HG03558 (cell line): ENCODE results near the gene SNX27.

ENCODE experiments used
- ATAC-seq: cut with Tn5 transposase; IDR thresholded peaks from one replicate; pipeline ENCODE4 v1.9.1; 2021; ENCODE audit warnings: moderate number of reproducible peaks; ENCODE audit not compliant: unreplicated experiment; ENCODE audit errors: extremely low read depth

SNX27 gene

DNA sequence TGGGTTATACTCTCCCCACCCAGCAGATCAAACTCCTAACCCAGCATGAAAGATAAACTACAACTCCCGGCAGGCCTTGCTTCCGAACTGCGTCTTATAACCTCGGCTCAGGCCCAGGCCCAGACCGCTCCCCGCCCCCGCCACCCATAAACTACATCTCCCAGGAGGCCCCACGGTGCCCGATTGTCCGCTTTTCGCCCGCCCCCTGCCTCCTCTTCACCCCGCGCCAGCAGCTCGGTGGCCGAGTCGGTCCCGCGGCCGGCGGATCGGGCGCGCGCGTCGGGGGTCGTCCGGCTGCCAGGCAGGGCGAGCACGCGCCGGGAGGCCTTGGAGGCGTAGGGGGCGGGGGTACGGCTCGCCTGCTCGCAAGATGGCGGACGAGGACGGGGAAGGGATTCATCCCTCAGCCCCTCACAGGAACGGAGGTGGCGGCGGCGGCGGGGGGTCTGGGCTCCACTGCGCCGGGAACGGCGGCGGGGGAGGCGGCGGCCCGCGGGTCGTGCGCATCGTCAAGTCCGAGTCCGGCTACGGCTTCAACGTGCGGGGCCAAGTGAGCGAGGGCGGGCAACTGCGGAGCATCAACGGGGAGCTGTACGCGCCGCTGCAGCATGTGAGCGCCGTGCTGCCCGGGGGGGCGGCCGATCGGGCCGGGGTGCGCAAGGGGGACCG lies at the start of gene SNX27:
Gene SNX27, plus strand, starts transcription at position 219 of the 669 bp plus-strand sequence. Its CDS starts 152 bp downstream, at position 371.
- ATAC-seq = peak; percentile 77

- no peak for ATAC-seq
Observed at GRCh38 chr1:151562661-151563060, 49.2 kb upstream of the SNX27 start.

- no peak for ATAC-seq
Observed at GRCh38 chr1:151563376-151563775, 48.5 kb upstream of the SNX27 start.

- ATAC-seq = no peak
Observed at GRCh38 chr1:151565502-151566189, 46.2 kb upstream of the SNX27 start.

DNA sequence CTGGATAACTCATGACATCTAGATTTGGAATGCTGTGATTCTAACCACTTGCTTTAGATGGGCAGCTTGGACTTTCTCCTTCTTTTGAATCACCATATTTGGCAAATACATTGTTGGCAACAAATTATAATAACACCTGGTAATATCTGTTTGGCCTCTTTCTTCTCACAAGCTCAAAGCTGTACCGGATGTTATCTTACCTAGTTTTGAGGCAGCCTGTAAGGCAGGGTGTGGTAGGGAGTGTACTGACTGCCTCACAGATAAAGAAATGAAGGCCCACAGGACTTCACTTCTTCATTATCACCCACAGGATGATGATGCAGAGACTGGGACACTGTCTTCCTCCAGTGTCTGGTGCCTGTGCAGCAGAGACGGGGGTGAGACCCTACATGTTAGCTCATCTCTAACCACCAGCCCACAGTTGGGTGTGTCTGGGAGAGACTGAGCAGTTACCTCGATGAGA lies 43.2 kb upstream of the SNX27 start:
- no peak for ATAC-seq

- ATAC-seq = no peak
Observed at GRCh38 chr1:151570819-151571218, 41.0 kb upstream of the SNX27 start.

DNA sequence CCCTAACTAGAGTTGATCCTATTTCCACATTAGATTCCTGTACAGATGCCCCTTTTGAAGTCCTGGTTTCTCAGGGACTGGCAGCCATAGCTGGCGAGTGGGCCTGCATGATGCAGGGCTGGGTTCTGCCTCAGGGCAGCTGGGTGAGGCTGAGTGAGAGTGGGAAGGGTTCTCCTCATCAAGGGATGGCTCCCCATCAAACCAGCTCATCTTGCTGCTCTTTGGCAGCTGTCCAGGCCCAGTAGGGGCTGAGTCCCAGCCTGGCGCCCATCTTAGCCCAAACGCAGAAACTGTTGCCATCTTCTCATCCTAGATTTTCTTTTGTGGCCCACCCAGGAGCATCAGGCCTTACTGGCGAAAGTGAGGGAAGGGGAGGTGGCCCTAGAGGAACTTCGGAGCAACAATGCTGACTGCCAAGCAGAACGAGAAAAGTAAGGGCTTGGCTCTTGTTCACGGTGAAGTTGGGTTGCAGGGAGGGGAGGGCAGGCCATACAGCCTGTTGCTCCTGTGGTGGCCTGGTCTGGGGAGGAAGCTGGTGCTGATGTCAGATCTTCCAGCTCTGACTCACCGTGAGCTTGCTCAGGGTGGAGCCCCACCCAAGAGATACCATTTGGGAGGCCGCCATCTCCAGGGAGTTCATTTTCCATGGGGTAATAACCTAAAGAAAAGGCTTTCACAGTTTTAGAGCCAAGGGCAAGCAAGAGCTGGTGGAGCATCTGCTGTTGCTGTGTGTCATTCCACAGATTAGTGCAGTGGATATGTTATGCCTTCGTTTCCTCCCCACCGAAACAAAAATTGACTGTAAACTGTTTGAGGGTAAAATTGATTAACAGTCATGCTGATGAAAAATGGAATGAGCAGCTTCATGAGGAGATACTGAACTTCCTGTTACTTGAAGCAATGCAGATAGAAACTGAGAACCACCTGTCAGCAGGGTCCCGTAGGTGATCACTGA lies 37.0 kb upstream of the SNX27 start:
- no peak for ATAC-seq

DNA sequence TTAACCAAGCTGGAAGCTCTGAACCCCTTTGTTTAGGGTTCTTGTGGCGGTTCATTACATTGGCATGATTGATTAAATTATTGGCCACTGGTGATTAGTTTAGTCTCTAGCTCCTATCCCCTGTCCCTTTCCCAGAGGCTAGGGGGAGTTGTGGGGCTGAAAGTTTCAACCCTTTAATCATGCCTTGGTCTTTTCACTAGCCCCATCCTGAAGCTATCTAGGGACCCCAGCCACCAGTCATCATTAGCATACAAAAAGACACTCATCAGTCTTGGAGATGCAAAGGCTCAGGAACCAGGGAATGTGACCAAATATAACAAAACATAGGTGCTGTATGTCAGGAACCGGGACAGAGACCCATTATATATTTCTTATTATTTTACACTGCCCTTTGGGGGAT lies 34.7 kb upstream of the SNX27 start:
- no peak for ATAC-seq

DNA sequence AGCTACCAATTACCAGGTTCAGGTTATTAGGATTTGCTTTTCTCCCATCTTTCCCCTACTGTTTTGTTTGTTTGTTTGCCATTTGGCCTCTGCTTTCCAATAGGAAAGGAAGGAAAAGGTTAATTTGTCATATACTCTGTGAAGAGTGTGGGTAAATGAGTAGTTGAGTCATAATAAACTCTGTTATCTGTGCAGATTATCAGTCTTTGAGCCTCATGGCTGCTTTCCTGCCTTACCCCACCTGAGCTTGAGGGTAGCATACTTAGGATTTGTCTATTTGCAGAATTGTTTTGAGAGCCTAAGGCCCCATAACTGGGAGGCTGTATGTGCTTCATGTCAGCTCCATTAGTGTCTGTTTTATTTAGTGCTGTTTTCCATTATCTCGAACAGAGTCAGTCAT lies 32.9 kb upstream of the SNX27 start:
- no peak for ATAC-seq

DNA sequence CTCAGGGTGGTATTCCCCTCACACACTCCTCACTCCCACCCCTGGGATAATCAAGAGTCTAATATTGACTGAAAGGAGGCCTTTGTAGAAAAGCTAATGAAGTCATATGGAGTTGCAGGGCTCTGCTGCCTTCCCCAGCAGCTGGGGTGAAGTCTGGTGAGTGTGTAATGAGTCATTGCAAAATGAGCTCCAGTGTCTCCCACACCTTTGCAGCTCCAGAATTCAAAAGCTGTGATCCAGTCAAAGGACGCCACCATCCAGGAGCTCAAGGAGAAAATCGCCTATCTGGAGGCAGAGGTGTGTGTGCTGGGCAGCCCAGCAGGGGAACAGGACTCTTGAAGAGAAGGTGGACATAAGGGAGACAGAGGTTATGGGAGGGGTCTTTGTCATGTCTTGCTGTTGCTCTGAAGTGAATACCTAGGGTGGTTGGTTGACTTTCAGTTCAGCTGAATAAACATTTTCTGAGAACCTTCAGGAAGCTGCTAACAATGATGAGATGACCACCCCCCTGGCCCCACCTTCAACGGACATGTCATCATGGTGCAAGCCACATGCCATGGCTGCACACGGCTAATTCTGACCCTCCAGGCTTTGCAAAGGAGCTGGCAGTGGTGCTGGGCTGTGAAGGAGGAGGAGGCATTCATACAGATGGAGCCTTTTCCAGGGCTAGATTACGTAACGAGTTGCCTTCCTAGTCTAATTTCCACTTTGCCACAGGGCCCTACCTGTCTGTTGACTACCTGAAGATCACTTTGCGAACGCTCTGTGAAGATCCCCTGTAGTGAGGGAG lies 32.2 kb upstream of the SNX27 start:
- no peak for ATAC-seq

DNA sequence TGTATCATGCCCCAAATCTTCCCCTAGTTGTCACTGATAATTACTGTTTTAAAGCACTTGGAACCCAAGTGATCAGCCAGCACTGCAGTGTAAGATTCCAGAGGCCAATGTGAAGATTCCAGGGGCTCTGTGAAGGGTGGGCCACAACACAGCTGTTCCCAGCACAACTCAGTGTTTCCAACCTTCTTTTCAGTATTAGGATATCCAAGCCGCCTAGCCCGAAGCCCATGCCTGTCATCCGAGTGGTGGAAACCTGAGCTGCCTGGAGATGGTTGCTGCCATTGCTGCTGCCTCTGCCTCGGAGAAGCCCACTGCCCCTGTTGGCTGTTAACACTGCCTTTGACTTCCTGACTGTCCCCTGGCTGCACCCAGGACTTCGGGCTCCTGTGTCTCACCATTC lies 30.4 kb upstream of the SNX27 start:
- ATAC-seq = no peak

DNA sequence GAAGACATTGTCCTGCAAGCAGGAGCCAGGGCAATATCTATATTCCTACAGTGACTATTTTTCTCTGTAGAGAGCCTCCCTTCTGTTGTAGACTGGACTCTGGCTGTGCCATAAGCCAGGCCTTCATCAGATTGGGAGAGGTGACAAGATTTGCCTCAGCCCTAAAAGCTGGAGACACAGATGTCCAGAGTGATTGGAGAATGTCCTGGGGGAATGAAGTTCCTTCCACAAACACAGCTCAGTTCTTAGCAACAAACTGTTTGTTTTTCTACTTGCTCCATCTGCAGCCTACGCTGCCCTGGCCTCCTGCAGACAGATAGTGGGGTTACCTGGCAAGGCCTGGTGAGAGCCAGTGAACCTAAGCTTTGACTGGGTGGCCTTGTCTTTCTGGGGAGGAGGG lies 29.9 kb upstream of the SNX27 start:
- ATAC-seq = no peak

DNA sequence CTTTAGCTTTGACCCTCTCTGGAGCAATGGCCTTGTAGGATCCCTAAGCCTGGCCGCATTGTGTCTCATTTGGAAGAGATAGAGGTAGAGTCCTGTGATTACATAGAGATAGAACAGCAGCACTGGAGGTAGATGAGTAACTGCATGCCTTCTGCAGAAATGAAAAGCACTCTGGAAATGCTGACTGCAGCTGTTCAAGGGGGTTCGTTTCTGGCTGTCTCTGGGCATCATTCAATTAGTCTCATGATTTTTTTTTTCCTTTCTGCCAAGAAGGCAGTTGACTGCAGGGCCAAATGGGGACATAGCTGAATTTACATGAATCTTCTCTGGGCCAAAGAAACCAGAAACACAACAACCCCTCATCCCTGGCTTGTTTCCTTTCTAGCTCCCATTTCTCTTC lies 28.1 kb upstream of the SNX27 start:
- no peak for ATAC-seq

GRCh38 chr1:151584278-151584677 lies 27.6 kb upstream of the SNX27 start:
- no peak for ATAC-seq

DNA sequence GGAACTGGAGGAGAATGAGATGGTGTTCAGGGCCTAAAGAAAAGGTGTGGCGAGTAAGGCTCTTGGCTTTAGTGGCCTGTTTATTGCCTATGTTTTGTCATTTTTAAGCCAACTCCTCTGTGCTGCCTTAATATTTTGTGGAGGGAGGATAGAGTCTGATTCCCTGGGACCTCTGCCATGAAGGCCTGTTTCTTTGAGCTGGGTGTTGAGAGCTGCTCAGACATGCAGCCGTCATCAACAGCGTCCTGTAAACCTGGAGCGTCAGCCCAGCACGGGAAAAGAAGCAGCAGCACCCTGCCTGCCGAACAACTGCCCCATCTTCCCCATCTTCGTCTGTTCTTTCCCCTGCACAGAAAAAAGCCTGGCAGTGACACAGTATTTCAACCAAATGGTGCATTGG lies 27.1 kb upstream of the SNX27 start:
- no peak for ATAC-seq

GRCh38 chr1:151585622-151586021 lies 26.2 kb upstream of the SNX27 start:
- no peak for ATAC-seq

DNA sequence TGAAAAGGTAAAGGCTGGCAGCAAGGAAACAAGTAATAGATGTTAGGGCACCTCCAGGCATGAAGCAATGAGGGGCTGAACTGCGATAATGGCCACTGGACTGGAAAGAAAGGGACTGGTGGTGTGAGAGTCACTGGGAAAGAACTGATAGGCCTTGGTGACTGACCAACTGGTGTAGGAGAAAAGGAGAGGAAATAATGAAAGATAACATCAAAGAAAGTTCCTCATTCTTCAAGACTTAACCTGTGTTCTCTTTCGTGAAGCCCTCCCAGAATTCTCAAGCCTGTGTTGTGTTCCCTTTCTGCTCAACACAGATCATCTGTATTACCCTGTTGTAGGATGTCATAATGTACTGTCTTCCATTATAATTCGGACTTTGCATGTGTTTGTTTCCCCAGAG lies 20.9 kb upstream of the SNX27 start:
- no peak for ATAC-seq

GRCh38 chr1:151593730-151594129 lies 18.1 kb upstream of the SNX27 start:
- ATAC-seq = no peak

DNA sequence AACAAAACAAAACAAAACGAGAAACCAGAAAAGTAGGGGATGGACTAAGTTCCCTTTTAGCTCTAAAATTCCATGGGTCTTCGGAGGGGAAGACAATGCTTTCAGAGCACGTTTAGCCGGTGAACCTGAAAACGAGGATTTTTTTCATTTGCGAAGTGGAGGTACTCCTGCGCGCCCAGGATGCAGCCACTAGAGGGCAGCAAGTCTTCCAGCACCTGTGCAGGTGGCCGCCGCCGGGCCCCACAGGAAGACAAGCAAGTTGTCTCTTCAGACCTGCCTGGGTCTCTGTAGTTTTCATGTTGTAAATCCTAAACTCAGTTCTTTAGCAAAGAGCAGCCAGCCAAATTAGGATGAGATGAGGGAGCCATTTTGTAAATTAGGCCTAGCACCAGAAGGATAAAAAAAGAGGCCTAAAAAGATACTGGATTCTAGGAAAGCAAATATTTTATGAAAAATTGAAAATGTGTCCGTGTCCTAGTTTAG lies 17.7 kb upstream of the SNX27 start:
- no peak for ATAC-seq
